ENCODE measurements around the gene SELENON. TPM values are rescaled to one million over a fixed set of nuclear protein-coding genes. Genes with fewer than 3 reads are reported as not detected.

Gene SELENON
- total and polyA plus RNA-seq, 2 of the 13 experiments (the other 11 are each of a cell fraction or from before 2014, with no cell fraction given), result 3.8 to 8.0 TPM

GRCh38 chr1:25763493-25763892 lies 36.5 kb upstream of the SELENON start:
- in situ Hi-C loops (cut with HindIII; ENCODE audit: extremely low pct_ligation_motif_present, low pct_unique_long_range_greater_than_20kb), result no loop called here
- CTCF ChIA-PET (ENCODE audit: low intra/inter-chr PET ratio, low total read pairs), result no interaction called here
- H3K36me3 ChIP-seq (replicated peaks in 1 of 2; ENCODE audit: control insufficient read depth in 1 of 2, insufficient read depth in 2 of 2, low read length in 2 of 2), result no peaks in the 10 kb centered on the region
- FAIRE-seq, result no peak
- BruUV-seq (replicated peaks), result no TSS peak
- H3K4me2 ChIP-seq (ENCODE audit: low read depth, low read length), result no peak overlapping the region
- H2AFZ ChIP-seq (ENCODE audit: low read length), result no peak overlapping the region
- intact Hi-C loops (cut with micrococcal nuclease; ENCODE audit: unreplicated experiment), result no loop called here
- TF ChIP-seq ZNF770 (CRISPR knock-in tag; IDR thresholded peaks at IDR 0.05) (no peak), AGO1 (IDR thresholded peaks at IDR 0.05; ENCODE audit: low read depth, low read length, poor library complexity, severe bottlenecking) (no peak), TGIF2 (CRISPR knock-in tag; IDR thresholded peaks at IDR 0.05) (no peak), RXRA (CRISPR knock-in tag; IDR thresholded peaks at IDR 0.05) (no peak), GATA4 (IDR thresholded peaks at IDR 0.05; ENCODE audit: borderline replicate concordance, low read depth) (no peak), SIX4 (CRISPR knock-in tag; IDR thresholded peaks at IDR 0.05) (no peak), ZNF737 (CRISPR knock-in tag; IDR thresholded peaks at IDR 0.05; ENCODE audit: borderline replicate concordance) (no peak), NCOR1 (IDR thresholded peaks at IDR 0.05; ENCODE audit: borderline replicate concordance, low read length) (no peak), BHLHE40 (IDR thresholded peaks at IDR 0.05; ENCODE audit: low read length) (no peak), PHF8 (CRISPR knock-in tag; IDR thresholded peaks at IDR 0.05) (no peak)
- 64% methylated on average over 6 of the region's 10 CpGs for WGBS (ENCODE audit: low lambda C conversion rate)
- no peak overlapping the region for H3K9ac ChIP-seq (ENCODE audit: insufficient read depth, low read depth, low read length)
- no peak overlapping the region for H3K4me3 ChIP-seq (replicated peaks in 1 of 3; ENCODE audit: insufficient read depth in 1 of 3, low read depth in 2 of 3, low read length in 3 of 3)
- H3K9me3 ChIP-seq (ENCODE audit: low read length), result no peaks in the 10 kb centered on the region
- H3K4me1 ChIP-seq (ENCODE audit: insufficient read depth, low read length), result no peaks in the 10 kb centered on the region
- POLR2A ChIA-PET, result no interaction called here
- no peak for ATAC-seq
- no peaks in the 10 kb centered on the region for H3K79me2 ChIP-seq (ENCODE audit: insufficient read depth, low read length)
- no peak overlapping the region for H3K27ac ChIP-seq (ENCODE audit: extremely low read length, insufficient read depth, low read length)
- peaks cover 3 to 24% of the 10 kb centered on the region in 2 experiments for H3K27me3 ChIP-seq (ENCODE audit: control insufficient read depth in 1 of 2, insufficient read depth in 2 of 2, low read length in 2 of 2)
- no peaks in the 10 kb centered on the region for H4K20me1 ChIP-seq (ENCODE audit: insufficient read depth, low read length)
- DNase-seq (ENCODE audit: low spot score), result no peak
